Measurements from ENCODE around the gene PIGH. TPM values are rescaled to one million over a fixed set of nuclear protein-coding genes. Genes with fewer than 3 reads are reported as not detected.
A peak's percentile ranks its signal among the peaks of the same experiment; 100 is the strongest.
"Not testable (repeated sequence)": the region's sequence is repeated elsewhere in the genome, so short reads cannot be mapped to it uniquely, and the experiment has no call there.

The PIGH gene
- total RNA-seq, 1 donor from 2014 or later = 11.4 TPM

GRCh38 chr14:67607646-67608045, 7.6 kb upstream of the PIGH start:
- no peak overlapping the region for H3K27ac Mint-ChIP-seq
- H3K27me3 Mint-ChIP-seq (ENCODE audit: low read depth) = peaks cover 12% of the 10 kb centered on the region
- H3K9me3 Mint-ChIP-seq = no peaks in the 10 kb centered on the region
- no peak for TF ChIP-seq CTCF (IDR thresholded peaks at IDR 0.05; ENCODE audit: unreplicated experiment)
- no peak overlapping the region for H3K4me3 Mint-ChIP-seq
- no peaks in the 10 kb centered on the region for H3K4me1 Mint-ChIP-seq
- H3K36me3 Mint-ChIP-seq = no peaks in the 10 kb centered on the region
- DNase-seq (ENCODE audit: low spot score in 2 of 2, unreplicated experiment in 2 of 2) = no peak

GRCh38 chr14:67602995-67603545, 3.0 kb upstream of the PIGH start:
- Mint-ChIP-seq H3K4me1 (peaks cover 10% of the 10 kb centered on the region), H3K9me3 (no peaks in the 10 kb centered on the region), H3K4me3 (no peak overlapping the region), H3K27ac (no peak overlapping the region), H3K36me3 (no peaks in the 10 kb centered on the region), H3K27me3 (ENCODE audit: low read depth) (peaks cover 7% of the 10 kb centered on the region)
- DNase-seq (ENCODE audit: low spot score in 2 of 2, unreplicated experiment in 2 of 2) = no peak
- no peak for TF ChIP-seq CTCF (IDR thresholded peaks at IDR 0.05; ENCODE audit: unreplicated experiment)

GRCh38 chr14:67602076-67602475, 2.0 kb upstream of the PIGH start:
- TF ChIP-seq CTCF (IDR thresholded peaks at IDR 0.05; ENCODE audit: unreplicated experiment) = no peak
- Mint-ChIP-seq H3K36me3 (no peaks in the 10 kb centered on the region), H3K4me3 (no peak overlapping the region), H3K4me1 (peaks cover 10% of the 10 kb centered on the region), H3K27me3 (ENCODE audit: low read depth) (peaks cover 7% of the 10 kb centered on the region), H3K9me3 (no peaks in the 10 kb centered on the region), H3K27ac (no peak overlapping the region)
- DNase-seq (ENCODE audit: low spot score in 2 of 2, unreplicated experiment in 2 of 2) = no peak

- not testable (repeated sequence) for H3K4me1 Mint-ChIP-seq; H3K36me3 Mint-ChIP-seq; H3K27ac Mint-ChIP-seq; H3K9me3 Mint-ChIP-seq; H3K27me3 Mint-ChIP-seq (ENCODE audit: low read depth); DNase-seq (ENCODE audit: low spot score in 2 of 2, unreplicated experiment in 2 of 2)
- H3K4me3 Mint-ChIP-seq = peak overlapping the region; percentile 88
Measured at GRCh38 chr14:67600562-67600974, 500 bp upstream of the PIGH start.

GRCh38 chr14:67595392-67595791, 4.7 kb downstream of the PIGH start:
- H3K27ac Mint-ChIP-seq = no peak overlapping the region
- peaks cover 5% of the 10 kb centered on the region for H3K36me3 Mint-ChIP-seq
- no peaks in the 10 kb centered on the region for H3K27me3 Mint-ChIP-seq (ENCODE audit: low read depth)
- TF ChIP-seq CTCF (IDR thresholded peaks at IDR 0.05; ENCODE audit: unreplicated experiment) = no peak
- no peak for DNase-seq (ENCODE audit: low spot score in 2 of 2, unreplicated experiment in 2 of 2)
- no peaks in the 10 kb centered on the region for H3K9me3 Mint-ChIP-seq
- H3K4me3 Mint-ChIP-seq = no peak overlapping the region
- peaks cover 10% of the 10 kb centered on the region for H3K4me1 Mint-ChIP-seq

- H3K9me3 Mint-ChIP-seq; H3K36me3 Mint-ChIP-seq; H3K4me3 Mint-ChIP-seq; H3K27me3 Mint-ChIP-seq (ENCODE audit: low read depth); DNase-seq (ENCODE audit: low spot score in 2 of 2, unreplicated experiment in 2 of 2); H3K27ac Mint-ChIP-seq; H3K4me1 Mint-ChIP-seq: not testable (repeated sequence)
Measured at GRCh38 chr14:67593650-67594049, 6.4 kb downstream of the PIGH start.

GRCh38 chr14:67589204-67589770, 10.8 kb downstream of the PIGH start:
- no peak for TF ChIP-seq CTCF (IDR thresholded peaks at IDR 0.05; ENCODE audit: unreplicated experiment)
- H3K9me3 Mint-ChIP-seq = no peaks in the 10 kb centered on the region
- no peak for DNase-seq (ENCODE audit: low spot score in 2 of 2, unreplicated experiment in 2 of 2)
- H3K27me3 Mint-ChIP-seq (ENCODE audit: low read depth) = no peaks in the 10 kb centered on the region
- no peak overlapping the region for H3K4me3 Mint-ChIP-seq
- peaks cover 7% of the 10 kb centered on the region for H3K36me3 Mint-ChIP-seq
- no peak overlapping the region for H3K27ac Mint-ChIP-seq
- H3K4me1 Mint-ChIP-seq = no peaks in the 10 kb centered on the region

Data from mesothelial cell of epicardium (in vitro differentiated cells).